GM12878 (cell line): ENCODE results near the gene CTNNA2.

Experiments used
- CTCF ChIP-seq, 3 experiments: IDR thresholded peaks in 2 of 3; conservative IDR thresholded peaks in 1 of 3; 2 replicates each; pipeline ENCODE4 v1.5.1; 2011; ENCODE audit warnings: low read depth in 3 of 3, low read length in 3 of 3, mild to moderate bottlenecking in 3 of 3, control low read depth in 2 of 3, moderate library complexity in 2 of 3, inconsistent platforms in 1 of 3, mixed read lengths in 1 of 3; ENCODE audit not compliant: control insufficient read depth in 2 of 3, insufficient read depth in 1 of 3; ENCODE audit errors: extremely low read depth in 1 of 3
- FOXK2 ChIP-seq: fragments of 450-650 bp; IDR thresholded peaks from 2 replicates; pipeline ENCODE4 v1.6.1; 2017; ENCODE audit warnings: mild to moderate bottlenecking, moderate library complexity
- FOXM1 ChIP-seq: IDR thresholded peaks from 2 replicates; pipeline ENCODE4 v1.6.1; 2012; ENCODE audit warnings: low read depth, mild to moderate bottlenecking, inconsistent platforms, low read length, moderate library complexity
- NR2C2 ChIP-seq: IDR thresholded peaks from 2 replicates; pipeline ENCODE4 v1.6.1; 2011; ENCODE audit warnings: borderline replicate concordance, low read depth; ENCODE audit not compliant: control insufficient read depth, insufficient read length
- NRF1 ChIP-seq: conservative IDR thresholded peaks from 2 replicates; pipeline ENCODE4 v1.6.1; 2011; ENCODE audit warnings: mild to moderate bottlenecking, low read depth, low read length, improper control_type of control experiment
- POLR2A ChIP-seq: IDR thresholded peaks from 2 replicates; pipeline ENCODE4 v1.6.1; 2011; ENCODE audit warnings: low read depth, mild to moderate bottlenecking, low read length
- PRDM15 ChIP-seq: fragments of 450-650 bp; formaldehyde crosslinking; IDR thresholded peaks from 2 replicates; pipeline ENCODE4 v1.4.0; 2020; ENCODE audit warnings: mild to moderate bottlenecking, moderate library complexity
- SUZ12 ChIP-seq: fragments of 200-600 bp; sonication (generic); IDR thresholded peaks from one replicate; pipeline ENCODE4 v1.6.1; 2018; ENCODE audit warnings: antibody characterized with exemption, mild to moderate bottlenecking; ENCODE audit not compliant: unreplicated experiment

GRCh38 chr2:80351231-80351630, 838.4 kb downstream of the CTNNA2 start:
- TF ChIP-seq FOXM1 (no peak), NR2C2 (no peak), PRDM15 (CRISPR knock-in tag) (no peak), CTCF (IDR thresholded peaks at IDR 0.05 in 2 of 3, conservative IDR thresholded peaks at IDR 0.05 in 1 of 3; ENCODE audit: control insufficient read depth in 2 of 3, extremely low read depth in 1 of 3, insufficient read depth in 1 of 3, low read depth in 3 of 3, low read length in 3 of 3) (no peak), FOXK2 (no peak), POLR2A (no peak), SUZ12 (no peak), NRF1 (no peak)
